ENCODE data around the gene RPL41. TPM values are rescaled to one million over a fixed set of nuclear protein-coding genes. Genes with fewer than 3 reads are reported as not detected.

RPL41 gene
- total and polyA plus RNA-seq, 10 of the 15 experiments (the other 5 are each of a cell fraction or from before 2014, with no cell fraction given), result 4,144 to 19,112 (median 8,004) TPM

- TF ChIP-seq, protein P1, sequence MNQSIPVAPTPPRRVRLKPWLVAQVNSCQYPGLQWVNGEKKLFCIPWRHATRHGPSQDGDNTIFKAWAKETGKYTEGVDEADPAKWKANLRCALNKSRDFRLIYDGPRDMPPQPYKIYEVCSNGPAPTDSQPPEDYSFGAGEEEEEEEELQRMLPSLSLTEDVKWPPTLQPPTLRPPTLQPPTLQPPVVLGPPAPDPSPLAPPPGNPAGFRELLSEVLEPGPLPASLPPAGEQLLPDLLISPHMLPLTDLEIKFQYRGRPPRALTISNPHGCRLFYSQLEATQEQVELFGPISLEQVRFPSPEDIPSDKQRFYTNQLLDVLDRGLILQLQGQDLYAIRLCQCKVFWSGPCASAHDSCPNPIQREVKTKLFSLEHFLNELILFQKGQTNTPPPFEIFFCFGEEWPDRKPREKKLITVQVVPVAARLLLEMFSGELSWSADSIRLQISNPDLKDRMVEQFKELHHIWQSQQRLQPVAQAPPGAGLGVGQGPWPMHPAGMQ (IDR thresholded peaks at IDR 0.05; ENCODE audit: borderline replicate concordance), result no peak
- TF ChIP-seq DPF2 (IDR thresholded peaks at IDR 0.05), result peak; percentile 73
- no peak for TF ChIP-seq FOS (IDR thresholded peaks at IDR 0.05; ENCODE audit: borderline replicate concordance, extremely low read depth, insufficient read length)
- TF ChIP-seq RAD51 (IDR thresholded peaks at IDR 0.05), result no peak
- TF ChIP-seq STAT3 (IDR thresholded peaks at IDR 0.05; ENCODE audit: low read depth, low read length), result 0 out of 2 replicates have a peak, but pooled peaks have one; percentile 53
- TF ChIP-seq ZNF217 (IDR thresholded peaks at IDR 0.05), result no peak
- TF ChIP-seq FOXK2 (IDR thresholded peaks at IDR 0.05), result peak; percentile 52; the same call in 1 of the 2 replicates
- TF ChIP-seq, protein P2, sequence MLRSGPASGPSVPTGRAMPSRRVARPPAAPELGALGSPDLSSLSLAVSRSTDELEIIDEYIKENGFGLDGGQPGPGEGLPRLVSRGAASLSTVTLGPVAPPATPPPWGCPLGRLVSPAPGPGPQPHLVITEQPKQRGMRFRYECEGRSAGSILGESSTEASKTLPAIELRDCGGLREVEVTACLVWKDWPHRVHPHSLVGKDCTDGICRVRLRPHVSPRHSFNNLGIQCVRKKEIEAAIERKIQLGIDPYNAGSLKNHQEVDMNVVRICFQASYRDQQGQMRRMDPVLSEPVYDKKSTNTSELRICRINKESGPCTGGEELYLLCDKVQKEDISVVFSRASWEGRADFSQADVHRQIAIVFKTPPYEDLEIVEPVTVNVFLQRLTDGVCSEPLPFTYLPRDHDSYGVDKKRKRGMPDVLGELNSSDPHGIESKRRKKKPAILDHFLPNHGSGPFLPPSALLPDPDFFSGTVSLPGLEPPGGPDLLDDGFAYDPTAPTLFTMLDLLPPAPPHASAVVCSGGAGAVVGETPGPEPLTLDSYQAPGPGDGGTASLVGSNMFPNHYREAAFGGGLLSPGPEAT (IDR thresholded peaks at IDR 0.05; ENCODE audit: low read depth), result peak; percentile 66; the same call in 1 of the 2 replicates
- TF ChIP-seq SUPT20H (IDR thresholded peaks at IDR 0.05; ENCODE audit: borderline replicate concordance, control insufficient read depth, low read depth, low read length), result no peak
- peak; percentile 79 for TF ChIP-seq RUNX3 (IDR thresholded peaks at IDR 0.05; ENCODE audit: low read length)
- TF ChIP-seq PKNOX1 (IDR thresholded peaks at IDR 0.05), result peak; percentile 83
- peak in 1 of 2 experiments; percentile 64; a peak in 1 of 4 replicates for TF ChIP-seq SRF (IDR thresholded peaks at IDR 0.05; ENCODE audit: low read depth in 2 of 2, low read length in 2 of 2)
- TF ChIP-seq RBBP5 (conservative IDR thresholded peaks at IDR 0.05), result no peak
- TF ChIP-seq ZNF207 (IDR thresholded peaks at IDR 0.05; ENCODE audit: borderline replicate concordance), result peak; percentile 88
- peak; percentile 98 for TF ChIP-seq PML (IDR thresholded peaks at IDR 0.05; ENCODE audit: low read length)
- peak; percentile 54; the same call in 1 of the 2 replicates for TF ChIP-seq SREBF1 (IDR thresholded peaks at IDR 0.05; ENCODE audit: low read length)
- peak; percentile 99 for TF ChIP-seq POLR2A (IDR thresholded peaks at IDR 0.05; ENCODE audit: low read depth, low read length)
- TF ChIP-seq TAF1 (IDR thresholded peaks at IDR 0.05; ENCODE audit: borderline replicate concordance, low read depth, low read length), result peak; percentile 62; the same call in 1 of the 2 replicates
- peak; percentile 98 for TF ChIP-seq PAX5 (IDR thresholded peaks at IDR 0.05; ENCODE audit: borderline replicate concordance, low read depth, low read length)
- TF ChIP-seq EGR1 (IDR thresholded peaks at IDR 0.05; ENCODE audit: borderline replicate concordance in 1 of 2, low read depth in 2 of 2, low read length in 2 of 2), result peak; percentile 79 to 82
- no peak for TF ChIP-seq NFXL1 (IDR thresholded peaks at IDR 0.05; ENCODE audit: borderline replicate concordance)
- TF ChIP-seq PAX8 (IDR thresholded peaks at IDR 0.05), result no peak
- TF ChIP-seq ZNF24 (IDR thresholded peaks at IDR 0.05), result no peak
- TF ChIP-seq, protein P3, sequence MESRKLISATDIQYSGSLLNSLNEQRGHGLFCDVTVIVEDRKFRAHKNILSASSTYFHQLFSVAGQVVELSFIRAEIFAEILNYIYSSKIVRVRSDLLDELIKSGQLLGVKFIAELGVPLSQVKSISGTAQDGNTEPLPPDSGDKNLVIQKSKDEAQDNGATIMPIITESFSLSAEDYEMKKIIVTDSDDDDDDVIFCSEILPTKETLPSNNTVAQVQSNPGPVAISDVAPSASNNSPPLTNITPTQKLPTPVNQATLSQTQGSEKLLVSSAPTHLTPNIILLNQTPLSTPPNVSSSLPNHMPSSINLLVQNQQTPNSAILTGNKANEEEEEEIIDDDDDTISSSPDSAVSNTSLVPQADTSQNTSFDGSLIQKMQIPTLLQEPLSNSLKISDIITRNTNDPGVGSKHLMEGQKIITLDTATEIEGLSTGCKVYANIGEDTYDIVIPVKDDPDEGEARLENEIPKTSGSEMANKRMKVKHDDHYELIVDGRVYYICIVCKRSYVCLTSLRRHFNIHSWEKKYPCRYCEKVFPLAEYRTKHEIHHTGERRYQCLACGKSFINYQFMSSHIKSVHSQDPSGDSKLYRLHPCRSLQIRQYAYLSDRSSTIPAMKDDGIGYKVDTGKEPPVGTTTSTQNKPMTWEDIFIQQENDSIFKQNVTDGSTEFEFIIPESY (IDR thresholded peaks at IDR 0.05), result 0 out of 2 replicates have a peak, but pooled peaks have one; percentile 22
- no peak for TF ChIP-seq JUND (IDR thresholded peaks at IDR 0.05; ENCODE audit: low read depth, low read length)
- TF ChIP-seq ZNF622 (IDR thresholded peaks at IDR 0.05), result no peak
- peak; percentile 98 for TF ChIP-seq NR2C1 (IDR thresholded peaks at IDR 0.05)
These were observed 1.6 kb downstream of the RPL41 start, which contains the start of gene ZC3H10 (continued) for GRCh38 chr12:56117778-56118687.
